Measurements from ENCODE around the gene ENO3.

The ENO3 gene

DNA sequence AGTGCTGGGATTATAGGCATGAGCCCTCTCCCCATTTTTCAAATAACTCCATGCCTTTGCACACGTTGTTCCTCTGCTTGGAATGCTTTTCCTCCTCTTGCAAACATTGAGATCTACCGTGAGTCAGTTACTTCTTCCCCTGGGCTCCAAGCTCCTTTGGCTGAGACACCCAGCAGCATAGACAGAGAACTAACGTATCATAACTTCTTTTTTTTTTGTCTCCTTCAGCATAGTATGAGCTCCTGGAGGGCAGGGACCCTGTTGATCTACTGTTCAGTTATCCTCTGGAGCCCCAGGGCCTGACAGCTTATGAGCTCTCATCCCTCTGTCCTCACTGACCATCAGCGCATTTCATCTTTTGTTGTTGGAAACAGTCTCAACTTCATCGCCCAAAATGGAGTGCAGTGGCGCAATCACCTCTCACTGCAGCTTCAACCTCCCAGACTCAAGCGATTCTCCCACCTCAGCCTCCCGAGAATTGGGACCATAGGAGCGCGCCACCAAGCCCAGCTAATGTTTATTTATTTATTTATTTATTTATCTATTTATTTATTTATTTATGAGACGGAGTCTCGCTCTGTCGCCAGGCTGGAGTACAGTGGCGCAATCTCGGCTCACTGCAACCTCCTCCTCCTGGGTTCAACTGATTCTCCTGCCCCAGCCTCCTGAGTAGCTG, 14.5 kb downstream of the ENO3 start:
- H3K9me3 Mint-ChIP-seq = no peaks in the 10 kb centered on the region
- H3K36me3 Mint-ChIP-seq (ENCODE audit: insufficient read depth) = peaks cover 11% of the 10 kb centered on the region
- H3K27me3 Mint-ChIP-seq = no peaks in the 10 kb centered on the region
- ATAC-seq (replicated peaks; ENCODE audit: extremely low read depth, poor library complexity, severe bottlenecking) (no peak), DNase-seq (ENCODE audit: low spot score in 2 of 2) (no peak)
- H3K4me1 Mint-ChIP-seq = peaks cover 19% of the 10 kb centered on the region
- H3K27ac Mint-ChIP-seq (ENCODE audit: low read depth) = no peak overlapping the region
- H3K4me3 Mint-ChIP-seq = no peak overlapping the region

DNA sequence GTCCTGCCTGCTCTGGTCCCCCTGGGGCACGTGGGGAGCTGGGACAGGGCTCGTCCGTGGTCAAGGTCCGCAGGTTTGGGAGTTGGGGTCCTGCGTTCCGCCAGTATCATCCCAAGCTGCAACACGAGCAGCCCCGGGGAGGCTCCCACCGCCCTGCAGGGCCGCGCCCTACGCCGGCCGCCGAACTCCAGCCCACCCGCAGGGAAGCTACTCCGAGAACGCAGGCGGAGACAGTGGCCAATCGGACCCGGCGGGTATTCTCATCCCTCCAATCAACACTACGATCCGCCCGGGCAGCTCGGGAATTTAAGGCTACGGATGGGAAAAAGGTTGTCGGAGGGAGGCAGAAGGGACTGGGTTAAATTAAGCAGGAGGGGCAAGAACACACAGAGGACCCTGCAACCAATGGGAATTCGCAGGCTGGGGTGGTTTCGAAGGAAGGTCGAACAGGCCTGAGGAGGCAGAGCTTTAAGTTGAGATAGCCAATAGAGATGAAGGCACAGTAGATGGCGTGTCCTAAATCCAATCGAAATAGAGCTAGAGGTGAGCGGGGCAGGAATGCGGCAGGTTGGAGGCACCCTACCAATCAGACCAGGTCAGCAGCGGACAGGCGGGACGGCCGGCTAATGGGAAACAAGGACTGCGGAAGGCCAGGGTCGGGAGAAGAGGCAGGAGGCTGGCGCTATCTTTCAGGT, 16.1 kb downstream of the ENO3 start:
- ATAC-seq (replicated peaks; ENCODE audit: extremely low read depth, poor library complexity, severe bottlenecking) (peak; percentile 86), DNase-seq (ENCODE audit: low spot score in 2 of 2) (peak in 1 of 2 donors; percentile 91)
- peaks cover 13% of the 10 kb centered on the region for H3K36me3 Mint-ChIP-seq (ENCODE audit: insufficient read depth)
- H3K27me3 Mint-ChIP-seq = no peaks in the 10 kb centered on the region
- no peak overlapping the region for H3K4me3 Mint-ChIP-seq
- no peak overlapping the region for H3K27ac Mint-ChIP-seq (ENCODE audit: low read depth)
- H3K4me1 Mint-ChIP-seq = peaks cover 15% of the 10 kb centered on the region
- H3K9me3 Mint-ChIP-seq = no peaks in the 10 kb centered on the region

DNA sequence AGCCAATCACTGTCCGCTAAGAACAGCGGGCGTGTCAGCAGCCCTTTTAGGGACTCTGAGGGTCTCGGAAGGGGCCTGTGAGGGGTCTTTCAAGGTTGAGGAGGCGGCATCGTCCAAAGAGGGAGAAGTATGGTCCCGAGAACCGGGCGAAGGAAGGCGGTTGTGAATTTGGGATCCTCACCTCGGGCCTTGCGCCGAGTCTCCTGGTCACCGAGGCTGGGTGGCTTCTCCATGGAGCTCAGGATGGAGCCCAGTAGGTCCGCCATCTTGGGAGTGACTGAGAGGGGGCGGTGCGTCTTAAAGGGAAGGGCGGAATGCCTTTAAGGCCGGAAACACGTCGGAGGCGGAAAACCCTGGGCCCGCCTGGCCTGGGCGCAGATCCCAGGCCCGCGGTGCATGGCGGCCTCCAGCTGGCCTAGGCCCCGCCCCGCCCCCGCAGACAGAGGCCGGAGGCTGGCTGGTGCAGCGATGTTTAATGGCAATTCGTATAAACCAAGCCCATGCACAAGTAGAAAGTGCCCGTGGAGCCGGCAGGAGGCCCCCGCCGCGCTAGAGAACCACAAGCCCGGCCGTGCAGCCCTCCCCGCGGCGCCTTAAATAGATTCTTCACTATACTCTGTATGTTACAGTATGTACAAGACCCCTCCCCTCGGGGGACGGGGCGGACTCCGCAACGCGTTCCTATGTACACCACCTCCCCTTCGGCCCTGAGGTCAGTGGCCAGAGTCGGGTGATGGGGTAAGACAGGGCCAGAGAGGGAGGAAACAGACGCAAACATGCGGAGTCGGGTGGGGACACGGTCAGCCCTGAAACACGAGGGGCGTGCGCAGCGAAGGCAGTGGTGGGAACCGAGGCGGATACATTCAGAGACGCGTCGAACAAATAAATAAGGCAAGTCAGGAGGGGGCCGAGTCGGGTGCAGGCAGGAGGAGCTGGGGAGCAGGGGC, 16.9 kb downstream of the ENO3 start, which contains the start of gene SPAG7:
Gene SPAG7, minus strand, starts transcription at position 279 of the 947 bp plus-strand sequence. Its CDS starts 13 bp downstream, at position 266.
- no peak within 1 kb of the TSS for H3K27ac Mint-ChIP-seq (ENCODE audit: low read depth)
- no peak within 1 kb of the TSS for H3K4me3 Mint-ChIP-seq
- no peaks in the 10 kb centered on the region for H3K9me3 Mint-ChIP-seq
- no peaks in the 10 kb centered on the region for H3K27me3 Mint-ChIP-seq
- H3K4me1 Mint-ChIP-seq = peaks cover 15% of the 10 kb centered on the region
- ATAC-seq (replicated peaks; ENCODE audit: extremely low read depth, poor library complexity, severe bottlenecking) (peak; percentile 70), DNase-seq (ENCODE audit: low spot score in 2 of 2) (peak; percentile 94 to 96)
- H3K36me3 Mint-ChIP-seq (ENCODE audit: insufficient read depth) = peaks cover 15% of the 10 kb centered on the region

DNA sequence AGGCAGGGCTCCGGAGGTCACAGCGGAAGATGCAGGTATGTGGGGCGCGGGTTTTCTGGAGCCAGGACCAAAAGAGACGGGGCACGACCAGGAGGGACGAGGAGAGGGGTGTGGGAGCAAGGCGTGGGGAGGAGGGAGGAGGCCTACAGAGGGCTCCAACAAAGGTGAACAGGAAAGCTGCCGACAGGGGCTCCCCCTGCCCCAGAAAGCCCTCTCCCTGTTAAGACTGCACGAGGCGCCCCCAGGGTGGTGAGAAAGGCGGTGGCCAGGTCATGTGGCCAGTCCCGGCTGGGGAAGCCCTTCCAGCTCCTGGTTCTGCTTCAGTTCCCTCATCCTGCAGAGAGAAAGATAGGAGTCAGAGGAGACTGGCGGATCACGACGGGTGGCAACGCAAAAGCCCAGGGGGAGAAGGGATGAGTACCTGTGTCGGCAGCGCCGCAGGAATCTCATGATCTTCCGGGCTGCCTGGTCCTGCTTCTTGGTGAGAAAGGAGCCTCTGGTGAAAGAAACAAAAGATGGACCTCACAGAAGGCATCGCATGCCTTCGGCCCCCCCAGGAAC, 17.6 kb downstream of the ENO3 start:
- H3K9me3 Mint-ChIP-seq = no peaks in the 10 kb centered on the region
- no peaks in the 10 kb centered on the region for H3K27me3 Mint-ChIP-seq
- peaks cover 17% of the 10 kb centered on the region for H3K36me3 Mint-ChIP-seq (ENCODE audit: insufficient read depth)
- no peak overlapping the region for H3K27ac Mint-ChIP-seq (ENCODE audit: low read depth)
- no peak overlapping the region for H3K4me3 Mint-ChIP-seq
- peaks cover 16% of the 10 kb centered on the region for H3K4me1 Mint-ChIP-seq
- DNase-seq (ENCODE audit: low spot score in 2 of 2) (no peak), ATAC-seq (replicated peaks; ENCODE audit: extremely low read depth, poor library complexity, severe bottlenecking) (no peak)

DNA sequence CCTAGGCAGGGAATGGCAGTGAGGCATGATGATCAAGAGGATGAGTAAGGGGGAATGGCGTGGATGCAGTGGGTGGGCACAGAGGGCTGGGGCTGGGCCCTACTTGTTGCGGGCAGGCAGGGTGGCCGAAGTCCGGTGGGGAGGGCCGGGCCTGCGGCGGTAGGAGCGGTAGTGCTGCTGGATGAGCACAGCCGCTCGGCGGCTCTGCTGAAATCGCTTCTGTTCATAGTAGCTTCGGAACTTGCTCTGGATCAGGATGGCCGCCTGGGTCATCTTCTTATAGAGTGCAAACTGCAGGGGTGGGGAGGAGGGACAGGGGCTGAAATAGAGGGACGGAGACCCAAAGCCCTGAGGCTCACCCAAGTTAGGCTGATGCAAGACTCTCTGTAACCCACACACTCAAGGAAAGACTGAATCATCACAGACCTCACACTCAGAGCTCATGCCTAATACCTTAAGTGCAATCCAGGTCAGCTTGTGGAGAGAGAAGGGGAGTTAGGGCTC, 18.2 kb downstream of the ENO3 start:
- no peaks in the 10 kb centered on the region for H3K27me3 Mint-ChIP-seq
- H3K4me3 Mint-ChIP-seq = no peak overlapping the region
- peaks cover 18% of the 10 kb centered on the region for H3K36me3 Mint-ChIP-seq (ENCODE audit: insufficient read depth)
- ATAC-seq (replicated peaks; ENCODE audit: extremely low read depth, poor library complexity, severe bottlenecking) = no peak
- no peak for DNase-seq (ENCODE audit: low spot score in 2 of 2)
- H3K27ac Mint-ChIP-seq (ENCODE audit: low read depth) = no peak overlapping the region
- peaks cover 20% of the 10 kb centered on the region for H3K4me1 Mint-ChIP-seq
- no peaks in the 10 kb centered on the region for H3K9me3 Mint-ChIP-seq

DNA sequence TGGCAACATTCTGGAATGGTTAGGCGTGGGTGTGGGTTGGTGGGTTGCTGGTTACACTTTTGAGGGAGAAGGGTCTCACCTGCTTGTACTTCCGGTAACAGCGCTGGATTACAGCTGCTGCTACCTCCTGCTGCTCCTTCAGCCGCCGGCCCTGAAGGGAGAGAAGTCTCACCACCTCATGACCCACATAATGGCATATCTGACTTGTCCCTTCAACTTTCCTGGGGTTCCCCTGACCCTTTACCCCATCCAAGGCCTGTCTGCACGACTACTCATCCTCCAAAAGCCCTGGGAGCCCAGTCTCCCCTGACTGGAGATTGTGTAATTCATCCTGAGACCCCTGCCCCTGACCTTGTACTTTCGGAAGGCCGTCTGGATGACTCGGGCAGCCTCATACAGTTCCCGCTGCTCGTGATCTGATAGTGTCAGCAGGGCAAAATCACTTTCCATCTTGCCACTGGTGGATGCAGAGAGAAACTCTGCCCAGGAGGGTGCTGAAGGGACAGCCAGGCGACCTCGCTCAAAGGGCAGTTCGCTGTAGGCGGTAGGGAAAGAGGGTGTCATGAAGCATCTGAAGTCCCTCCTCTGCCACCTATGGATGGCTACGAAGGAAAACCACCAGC, 18.7 kb downstream of the ENO3 start:
- Mint-ChIP-seq H3K27me3 (no peaks in the 10 kb centered on the region), H3K27ac (ENCODE audit: low read depth) (no peak overlapping the region), H3K9me3 (no peaks in the 10 kb centered on the region), H3K36me3 (ENCODE audit: insufficient read depth) (peaks cover 20% of the 10 kb centered on the region), H3K4me3 (no peak overlapping the region), H3K4me1 (peaks cover 20% of the 10 kb centered on the region)
- ATAC-seq (replicated peaks; ENCODE audit: extremely low read depth, poor library complexity, severe bottlenecking) = no peak
- no peak for DNase-seq (ENCODE audit: low spot score in 2 of 2)

DNA sequence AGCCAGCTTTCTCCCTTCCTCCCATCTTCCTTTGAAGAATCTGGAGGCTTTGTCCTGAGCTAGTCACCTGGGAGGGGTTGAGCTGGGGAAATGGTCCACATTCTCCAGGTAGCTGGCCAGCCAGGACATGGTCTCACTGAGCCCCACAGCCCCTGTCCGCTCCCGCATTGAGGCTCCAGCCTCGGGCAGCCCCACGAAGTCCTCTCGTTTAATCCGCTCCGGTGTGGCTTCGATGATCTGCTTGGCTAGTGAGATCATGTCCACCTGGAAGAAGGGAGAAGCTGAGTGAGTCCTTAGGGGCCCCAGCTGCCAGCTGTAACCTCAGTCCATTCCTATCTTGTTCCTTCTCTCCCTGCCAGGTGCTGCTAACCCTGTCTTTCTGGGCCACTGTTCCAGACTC, 19.4 kb downstream of the ENO3 start:
- H3K27me3 Mint-ChIP-seq = no peaks in the 10 kb centered on the region
- ATAC-seq (replicated peaks; ENCODE audit: extremely low read depth, poor library complexity, severe bottlenecking) = no peak

DNA sequence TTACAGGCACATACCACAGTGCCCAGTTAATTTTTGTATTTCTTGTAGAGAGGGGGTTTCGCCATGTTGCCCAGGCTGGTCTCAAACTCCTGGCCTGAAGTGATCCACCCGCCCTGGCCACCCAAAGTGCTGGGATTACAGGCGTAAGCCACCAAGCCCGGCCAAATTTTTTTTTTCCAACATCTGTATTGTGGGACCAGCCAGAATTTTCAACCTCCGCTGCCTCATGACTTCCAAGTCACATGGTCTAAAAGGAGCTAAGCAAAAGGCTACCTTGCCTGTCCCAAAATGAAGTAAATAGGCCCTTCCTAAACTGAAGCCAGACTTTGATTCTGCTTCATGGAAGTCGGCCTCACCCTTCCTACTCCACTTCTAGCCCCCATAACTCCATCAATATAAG, 20.9 kb downstream of the ENO3 start:
- Mint-ChIP-seq H3K4me3 (no peak overlapping the region), H3K27me3 (no peaks in the 10 kb centered on the region), H3K36me3 (ENCODE audit: insufficient read depth) (peaks cover 28% of the 10 kb centered on the region), H3K4me1 (peaks cover 11% of the 10 kb centered on the region), H3K9me3 (no peaks in the 10 kb centered on the region), H3K27ac (ENCODE audit: low read depth) (no peak overlapping the region)
- DNase-seq (ENCODE audit: low spot score in 2 of 2) (no peak), ATAC-seq (replicated peaks; ENCODE audit: extremely low read depth, poor library complexity, severe bottlenecking) (no peak)

More for the DNA sequence above, 19.4 kb downstream of the ENO3 start:
- Mint-ChIP-seq H3K9me3 (no peaks in the 10 kb centered on the region), H3K36me3 (ENCODE audit: insufficient read depth) (peaks cover 24% of the 10 kb centered on the region), H3K4me1 (peaks cover 18% of the 10 kb centered on the region), H3K27ac (ENCODE audit: low read depth) (no peak overlapping the region), H3K4me3 (no peak overlapping the region)
- no peak for DNase-seq (ENCODE audit: low spot score in 2 of 2)

DNA sequence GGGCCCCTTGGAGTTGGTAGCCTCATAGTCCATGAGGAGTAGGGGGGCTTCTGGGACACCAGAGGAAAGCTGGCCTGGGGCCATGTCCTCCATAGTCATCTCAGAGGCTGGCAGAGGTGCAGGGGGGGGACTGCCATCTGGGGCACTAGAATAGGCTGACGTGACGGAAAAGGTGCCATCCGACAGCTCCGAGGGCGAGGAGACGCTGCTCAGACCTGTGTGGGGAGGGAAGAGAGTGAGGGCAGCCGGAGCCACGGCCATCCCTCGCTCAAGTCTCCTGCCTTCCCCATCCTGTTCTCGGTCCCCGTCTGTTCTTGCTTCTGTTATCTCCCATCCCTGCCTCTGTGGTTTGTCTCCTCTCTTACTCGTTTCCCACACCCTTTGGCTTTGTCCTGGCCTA, 21.4 kb downstream of the ENO3 start:
- no peak for ATAC-seq (replicated peaks; ENCODE audit: extremely low read depth, poor library complexity, severe bottlenecking)
- no peaks in the 10 kb centered on the region for H3K27me3 Mint-ChIP-seq
- H3K36me3 Mint-ChIP-seq (ENCODE audit: insufficient read depth) = peaks cover 31% of the 10 kb centered on the region
- no peak for DNase-seq (ENCODE audit: low spot score in 2 of 2)
- no peak overlapping the region for H3K4me3 Mint-ChIP-seq
- no peak overlapping the region for H3K27ac Mint-ChIP-seq (ENCODE audit: low read depth)
- H3K9me3 Mint-ChIP-seq = no peaks in the 10 kb centered on the region
- H3K4me1 Mint-ChIP-seq = peaks cover 11% of the 10 kb centered on the region

DNA sequence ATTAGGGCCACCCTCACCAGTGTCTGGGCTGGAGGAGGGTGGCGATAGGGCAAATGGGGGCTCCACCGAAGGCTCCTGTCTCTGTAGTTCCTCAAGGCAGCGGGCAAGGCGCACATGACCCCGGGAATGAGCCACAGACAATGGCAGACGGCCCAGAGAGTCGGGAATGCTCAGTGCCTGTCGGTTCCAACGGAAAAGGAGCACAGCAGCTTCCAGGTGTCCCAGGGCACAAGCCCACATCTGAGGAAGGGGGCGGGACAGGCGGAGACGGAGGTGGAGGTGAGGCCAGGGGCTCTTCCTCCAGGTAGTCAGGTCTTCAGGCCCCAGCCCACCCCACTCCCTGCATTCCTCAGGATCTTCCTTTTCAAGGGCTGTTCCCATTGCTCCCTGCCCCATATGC, 21.8 kb downstream of the ENO3 start:
- Mint-ChIP-seq H3K4me1 (peaks cover 11% of the 10 kb centered on the region), H3K9me3 (no peaks in the 10 kb centered on the region), H3K27me3 (no peaks in the 10 kb centered on the region), H3K27ac (ENCODE audit: low read depth) (no peak overlapping the region), H3K36me3 (ENCODE audit: insufficient read depth) (peaks cover 33% of the 10 kb centered on the region), H3K4me3 (no peak overlapping the region)
- ATAC-seq (replicated peaks; ENCODE audit: extremely low read depth, poor library complexity, severe bottlenecking) = no peak
- no peak for DNase-seq (ENCODE audit: low spot score in 2 of 2)

DNA sequence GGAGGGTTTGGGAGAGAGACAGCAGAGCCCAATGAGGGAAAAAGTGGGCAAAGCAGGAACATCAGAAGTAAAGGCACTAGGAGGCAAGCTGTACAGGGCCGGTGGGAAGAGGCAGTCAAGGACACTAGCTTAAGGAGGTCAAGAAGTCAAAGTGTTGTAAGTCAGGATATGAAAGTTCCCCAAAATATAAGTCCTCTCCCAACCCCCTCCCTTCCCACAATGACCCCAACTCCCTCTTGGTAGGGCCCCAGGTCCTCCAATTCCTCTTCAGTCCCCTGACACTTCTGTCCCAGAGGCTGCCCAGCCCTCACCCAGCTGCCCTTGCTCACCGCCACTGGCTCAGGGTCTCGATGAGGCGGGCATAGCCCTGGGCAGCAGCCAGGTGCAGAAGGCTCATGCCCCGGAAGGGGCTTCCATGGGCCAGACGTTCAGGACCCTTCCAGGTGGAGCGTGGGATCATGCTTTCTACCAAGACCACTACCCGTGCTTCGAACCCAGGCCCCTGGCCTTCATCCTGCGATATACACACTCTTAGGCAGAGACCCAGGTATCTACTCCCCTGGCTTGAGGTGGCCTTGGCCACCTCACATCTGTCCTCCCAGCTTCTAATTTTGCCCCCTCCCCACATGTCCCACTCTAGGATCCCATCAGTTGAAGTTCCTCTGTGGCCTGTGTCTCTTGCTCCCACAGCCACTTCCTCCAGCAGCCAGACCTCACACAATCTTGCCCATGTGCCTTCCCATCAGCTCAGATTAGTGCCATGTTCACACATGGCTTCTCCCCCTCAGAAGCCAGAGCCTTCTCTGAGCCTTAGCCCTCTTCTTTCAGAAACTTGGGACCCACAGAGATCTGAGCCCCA, 22.6 kb downstream of the ENO3 start:
- H3K27me3 Mint-ChIP-seq = no peaks in the 10 kb centered on the region
- DNase-seq (ENCODE audit: low spot score in 2 of 2) = no peak
- no peak overlapping the region for H3K27ac Mint-ChIP-seq (ENCODE audit: low read depth)

More for the DNA sequence above, 22.6 kb downstream of the ENO3 start:
- peaks cover 33% of the 10 kb centered on the region for H3K36me3 Mint-ChIP-seq (ENCODE audit: insufficient read depth)
- no peaks in the 10 kb centered on the region for H3K9me3 Mint-ChIP-seq
- peaks cover 11% of the 10 kb centered on the region for H3K4me1 Mint-ChIP-seq
- no peak for ATAC-seq (replicated peaks; ENCODE audit: extremely low read depth, poor library complexity, severe bottlenecking)
- H3K4me3 Mint-ChIP-seq = no peak overlapping the region
